ENCODE measurements around the gene MSH3. TPM values are rescaled to one million over a fixed set of nuclear protein-coding genes. Genes with fewer than 3 reads are reported as not detected.

MSH3 gene
- total RNA-seq, 2 donors from 2014 or later = 6.8 to 9.9 TPM

- Histone ChIP-seq H3K27me3 (no peaks in the 10 kb centered on the region), H3K4me3 (no peak overlapping the region), H3K36me3 (no peaks in the 10 kb centered on the region), H3K27ac (no peak overlapping the region), H3K9me3 (peaks cover 0 to 17% of the 10 kb centered on the region in 2 donors), H3K4me1 (no peaks in the 10 kb centered on the region)
- no peak for TF ChIP-seq CTCF (IDR thresholded peaks at IDR 0.05)
- DNase-seq (ENCODE audit: low spot score) = no peak
Measured at GRCh38 chr5:80852331-80853245, 198.1 kb downstream of the MSH3 start.

- Histone ChIP-seq H3K36me3 (no peaks in the 10 kb centered on the region), H3K9me3 (peaks cover 0 to 17% of the 10 kb centered on the region in 2 donors), H3K4me1 (no peaks in the 10 kb centered on the region), H3K4me3 (no peak overlapping the region), H3K27me3 (no peaks in the 10 kb centered on the region), H3K27ac (no peak overlapping the region)
- no peak for DNase-seq (ENCODE audit: low spot score)
- no peak for TF ChIP-seq CTCF (IDR thresholded peaks at IDR 0.05)
Measured at GRCh38 chr5:80853413-80853812, 199.0 kb downstream of the MSH3 start.

GRCh38 chr5:80854583-80854982, 200.1 kb downstream of the MSH3 start:
- no peak overlapping the region for H3K4me3 ChIP-seq
- TF ChIP-seq CTCF (IDR thresholded peaks at IDR 0.05) = no peak
- no peaks in the 10 kb centered on the region for H3K27me3 ChIP-seq
- no peak overlapping the region for H3K27ac ChIP-seq
- no peaks in the 10 kb centered on the region for H3K4me1 ChIP-seq
- no peak for DNase-seq (ENCODE audit: low spot score)
- H3K9me3 ChIP-seq = peaks cover 0 to 17% of the 10 kb centered on the region in 2 donors
- H3K36me3 ChIP-seq = no peaks in the 10 kb centered on the region

GRCh38 chr5:80860924-80861613, 206.6 kb downstream of the MSH3 start:
- DNase-seq (ENCODE audit: low spot score) = no peak
- no peak for TF ChIP-seq CTCF (IDR thresholded peaks at IDR 0.05)
- H3K27ac ChIP-seq = no peak overlapping the region
- H3K36me3 ChIP-seq = no peaks in the 10 kb centered on the region
- no peak overlapping the region for H3K4me3 ChIP-seq
- no peaks in the 10 kb centered on the region for H3K4me1 ChIP-seq
- peaks cover 0 to 6% of the 10 kb centered on the region in 2 donors for H3K9me3 ChIP-seq
- H3K27me3 ChIP-seq = no peaks in the 10 kb centered on the region

- H3K9me3 ChIP-seq = no peaks in the 10 kb centered on the region
- no peaks in the 10 kb centered on the region for H3K27me3 ChIP-seq
- DNase-seq (ENCODE audit: low spot score) = no peak
- no peaks in the 10 kb centered on the region for H3K36me3 ChIP-seq
- TF ChIP-seq CTCF (IDR thresholded peaks at IDR 0.05) = no peak
- no peaks in the 10 kb centered on the region for H3K4me1 ChIP-seq
- H3K27ac ChIP-seq = no peak overlapping the region
- no peak overlapping the region for H3K4me3 ChIP-seq
Measured at GRCh38 chr5:80863708-80864107, 209.3 kb downstream of the MSH3 start.

Data from right atrium auricular region (tissue), 2 donors.